B cell (primary cell): ENCODE results near the gene ASB18. TPM values are rescaled to one million over a fixed set of nuclear protein-coding genes. Genes with fewer than 3 reads are reported as not detected.
A peak's percentile ranks its signal among the peaks of the same experiment; 100 is the strongest.

Experiments used
- ATAC-seq: fragments of 200-7000 bp; cut with Tn5 transposase; one replicate; pipeline ENCODE4 v1.10.0; 2021; ENCODE audit warnings: low read depth, mild to moderate bottlenecking, moderate number of reproducible peaks, moderate library complexity
- CTCF ChIA-PET: fragments of 350-600 bp; sonication (Branson Sonifier 250); formaldehyde crosslinking; loops from one replicate; lab custom pipeline; 2021; ENCODE audit warnings: antibody characterized with exemption, inconsistent platforms; lab: Charles Lee
- POLR2A ChIA-PET: fragments of 350-600 bp; sonication (Branson Sonifier 250); formaldehyde crosslinking; loops from one replicate; lab custom pipeline; 2021; ENCODE audit warnings: antibody characterized with exemption; lab: Charles Lee
- DNase-seq: peaks from one replicate; pipeline ENCODE4 v3.0.0; 2013
- H2AFZ ChIP-seq: 2 replicates; pipeline ENCODE4 v1.6.1; 2012; ENCODE audit warnings: mild to moderate bottlenecking, low read depth, low read length; ENCODE audit not compliant: insufficient read depth, poor library complexity, severe bottlenecking
- H3K27ac ChIP-seq, 2 donors: 1 replicate in 1 of 2; 2 replicates in 1 of 2; pipeline ENCODE4 v1.5.1; 2012 to 2013; ENCODE audit warnings: low read length in 2 of 2, mild to moderate bottlenecking in 2 of 2, moderate library complexity in 1 of 2
- H3K27me3 ChIP-seq, 4 experiments: fragments of 200-600 bp in 1 of 4; sonication (generic) in 1 of 4; replicated peaks in 1 of 4; 1 replicate in 2 of 4; 2 replicates in 2 of 4; pipeline versions ENCODE4 v1.6.1 to v1.7.0; 2013 to 2016; ENCODE audit warnings: low read length in 3 of 4, mild to moderate bottlenecking in 2 of 4, mixed read lengths in 1 of 4, moderate library complexity in 1 of 4; ENCODE audit not compliant: insufficient read depth in 4 of 4, control insufficient read depth in 3 of 4; ENCODE audit errors: control extremely low read depth in 1 of 4
- H3K36me3 ChIP-seq, 2 experiments: replicated peaks in 1 of 2; 1 replicate in 1 of 2; 2 replicates in 1 of 2; pipeline versions ENCODE4 v1.6.1 to v1.7.1; 2013; ENCODE audit warnings: low read length in 1 of 2; ENCODE audit not compliant: insufficient read depth in 2 of 2, control insufficient read depth in 1 of 2; ENCODE audit errors: control extremely low read depth in 1 of 2, extremely low read depth in 1 of 2
- H3K4me1 ChIP-seq, 2 donors: fragments of 200-600 bp in 1 of 2; sonication (generic) in 1 of 2; 1 replicate in 1 of 2; 2 replicates in 1 of 2; pipeline versions ENCODE4 v1.5.1 to v1.6.1; 2013 to 2017; ENCODE audit warnings: low read length in 2 of 2; ENCODE audit not compliant: control insufficient read depth in 2 of 2, insufficient read depth in 2 of 2
- H3K4me2 ChIP-seq: replicated peaks from 2 replicates; pipeline ENCODE3; 2012; ENCODE audit warnings: mild to moderate bottlenecking, low read depth, low read length; ENCODE audit not compliant: poor library complexity, severe bottlenecking
- H3K4me3 ChIP-seq, 5 experiments: fragments of 200-600 bp in 1 of 5; sonication (generic) in 1 of 5; 1 replicate in 3 of 5; 2 replicates in 2 of 5; pipeline versions ENCODE4 v1.5.1 to v1.7.0; 2011 to 2016; ENCODE audit warnings: low read length in 4 of 5, mild to moderate bottlenecking in 4 of 5, low read depth in 2 of 5, control low read depth in 1 of 5, moderate library complexity in 1 of 5; ENCODE audit not compliant: insufficient read depth in 1 of 5; ENCODE audit errors: control extremely low read depth in 1 of 5, extremely low read depth in 1 of 5
- H3K79me2 ChIP-seq: fragments of 200-600 bp; sonication (generic); one replicate; pipeline ENCODE4 v1.6.0; 2016; ENCODE audit warnings: low read length; ENCODE audit not compliant: control insufficient read depth, insufficient read depth
- H3K9ac ChIP-seq: fragments of 200-600 bp; sonication (generic); 2 replicates; pipeline ENCODE4 v1.6.1; 2017; ENCODE audit warnings: mild to moderate bottlenecking, low read length, moderate library complexity
- H3K9me3 ChIP-seq, 3 donors: one replicate each; pipeline versions ENCODE4 v1.6.1 to v1.7.1; 2013; ENCODE audit warnings: low read length in 2 of 3; ENCODE audit not compliant: control insufficient read depth in 2 of 3, insufficient read depth in 1 of 3; ENCODE audit errors: control extremely low read depth in 1 of 3
- H4K20me1 ChIP-seq: 2 replicates; pipeline ENCODE4 v1.6.0; 2012; ENCODE audit warnings: mild to moderate bottlenecking, low read length; ENCODE audit not compliant: insufficient read depth, control insufficient read depth, poor library complexity, severe bottlenecking
- H3K27ac Mint-ChIP-seq: one replicate; pipeline ENCODE4 v1.8.0; 2021; ENCODE audit warnings: mixed read lengths
- H3K27me3 Mint-ChIP-seq: one replicate; pipeline ENCODE4 v1.8.0; 2021; ENCODE audit warnings: mixed read lengths
- H3K4me1 Mint-ChIP-seq: one replicate; pipeline ENCODE4 v1.8.0; 2021; ENCODE audit warnings: mixed read lengths
- H3K4me3 Mint-ChIP-seq: one replicate; pipeline ENCODE4 v1.8.0; 2021; ENCODE audit warnings: mixed read lengths
- H3K9me3 Mint-ChIP-seq: one replicate; pipeline ENCODE4 v1.8.0; 2022; ENCODE audit warnings: mixed read lengths; ENCODE audit not compliant: insufficient read depth
- CTCF ChIP-seq: fragments of 200-600 bp; IDR thresholded peaks from one replicate; pipeline ENCODE4 v1.8.0; 2022; ENCODE audit warnings: antibody characterized with exemption, mild to moderate bottlenecking
- EZH2 ChIP-seq: IDR thresholded peaks from 2 replicates; pipeline ENCODE4 v1.6.1; 2012; ENCODE audit warnings: borderline replicate concordance, low read depth, mild to moderate bottlenecking, moderate library complexity, low read length; ENCODE audit not compliant: insufficient read depth, poor library complexity, severe bottlenecking
- WGBS: methylation state at CpG from one replicate; pipeline ENCODE4 v1.1.5; 2013; ENCODE audit warnings: missing lambda C conversion rate; ENCODE audit not compliant: insufficient coverage; 5-methylcytosine and 5-hydroxymethylcytosine counted together
- intact Hi-C: fragments of 100-400 bp; cut with micrococcal nuclease; formaldehyde crosslinking; loops from one replicate; pipeline ENCODE4 v1.10.0; 2022
- polyA plus RNA-seq: library from polyadenylated mRNA; depleted of rRNA; stranded (reverse); fragments of >200 nt; gene quantifications from 2 replicates; pipeline ENCODE4 v1.2.3, GENCODE V29; 2012
- total RNA-seq, 2 donors: library from RNA; stranded (reverse); fragments of 120-200 nt in 1 of 2; gene quantifications; 1 replicate in 1 of 2; 2 replicates in 1 of 2; pipeline versions ENCODE4 v1.2.3 to v1.2.4, GENCODE V29; 2013 to 2022

Gene ASB18
- total and polyA plus RNA-seq, 2 donors (not counting 1 experiment from before 2014, with no cell fraction given): not detected

GRCh38 chr2:236173036-236173728 lies 91.0 kb downstream of the ASB18 start:
- no peak overlapping the region for H3K9ac ChIP-seq
- Mint-ChIP-seq H3K4me3 (no peak overlapping the region), H3K9me3 (no peaks in the 10 kb centered on the region), H3K4me1 (peaks cover under 1% of the 10 kb centered on the region), H3K27me3 (peaks cover 67% of the 10 kb centered on the region), H3K27ac (no peak overlapping the region)
- no peak overlapping the region for H3K4me3 ChIP-seq
- no peak overlapping the region for H2AFZ ChIP-seq
- no peak overlapping the region for H3K4me2 ChIP-seq
- H4K20me1 ChIP-seq: no peaks in the 10 kb centered on the region
- whole genome bisulfite sequencing: 17% methylated on average over 62 of the region's 62 CpGs
- no peaks in the 10 kb centered on the region for H3K79me2 ChIP-seq
- POLR2A ChIA-PET: no interaction called here
- no peak for ATAC-seq
- intact Hi-C loops: no loop called here
- CTCF ChIA-PET: no interaction called here
- H3K9me3 ChIP-seq: peaks cover 0 to 36% (median 0%) of the 10 kb centered on the region in 3 donors
- peaks cover 0 to 2% of the 10 kb centered on the region in 2 donors for H3K4me1 ChIP-seq
- no peak for DNase-seq
- peaks cover 0 to 84% (median 38%) of the 10 kb centered on the region in 4 experiments for H3K27me3 ChIP-seq
- H3K27ac ChIP-seq: no peak overlapping the region
- no peak for TF ChIP-seq EZH2
- H3K36me3 ChIP-seq: no peaks in the 10 kb centered on the region

- intact Hi-C loops: no loop called here
- Histone ChIP-seq H3K9me3 (peaks cover 0 to 29% (median 0%) of the 10 kb centered on the region in 3 donors), H3K27ac (no peak overlapping the region), H3K4me1 (no peaks in the 10 kb centered on the region), H3K9ac (no peak overlapping the region), H3K36me3 (no peaks in the 10 kb centered on the region), H4K20me1 (no peaks in the 10 kb centered on the region), H3K79me2 (no peaks in the 10 kb centered on the region), H3K4me3 (no peak overlapping the region), H3K27me3 (peaks cover 0 to 76% (median 35%) of the 10 kb centered on the region in 4 experiments), H3K4me2 (no peak overlapping the region), H2AFZ (peak overlapping the region; percentile 10)
- Mint-ChIP-seq H3K27me3 (peaks cover 64% of the 10 kb centered on the region), H3K27ac (no peak overlapping the region), H3K4me1 (no peaks in the 10 kb centered on the region), H3K9me3 (no peaks in the 10 kb centered on the region), H3K4me3 (no peak overlapping the region)
- ChIA-PET CTCF (no interaction called here), POLR2A (no interaction called here)
- ATAC-seq: no peak
- TF ChIP-seq EZH2: no peak
- TF ChIP-seq CTCF: no peak
- no peak for DNase-seq
- 12% methylated on average over 41 of the region's 46 CpGs for WGBS
Measured at GRCh38 chr2:236172255-236173035, 91.8 kb downstream of the ASB18 start.
